ENCODE results near the gene DYDC1. TPM values are rescaled to one million over a fixed set of nuclear protein-coding genes. Genes with fewer than 3 reads are reported as not detected.
"Not testable (repeated sequence)": the region's sequence is repeated elsewhere in the genome, so short reads cannot be mapped to it uniquely, and the experiment has no call there.

DYDC1 gene
- total RNA-seq, 3 donors from 2014 or later: not detected

GRCh38 chr10:80315391-80315790, 41.2 kb downstream of the DYDC1 start:
- Histone ChIP-seq H3K4me1 (no peaks in the 10 kb centered on the region), H3K4me3 (no peak overlapping the region), H3K9me3 (no peaks in the 10 kb centered on the region), H3K27ac (no peak overlapping the region), H3K36me3 (no peaks in the 10 kb centered on the region), H3K27me3 (no peaks in the 10 kb centered on the region)
- TF ChIP-seq POLR2AphosphoS5 (IDR thresholded peaks at IDR 0.05) (no peak), CTCF (IDR thresholded peaks at IDR 0.05) (no peak), POLR2A (IDR thresholded peaks at IDR 0.05) (no peak)
- intact Hi-C loops (cut with DNase I; ENCODE audit: low total_unique reads): loop anchor here (10.0 kb wide), 1 partner anchor 989 kb away; no protein-coding TSS in a partner anchor
- DNase-seq (ENCODE audit: low spot score in 2 of 2): no peak

- no peaks in the 10 kb centered on the region for H3K4me1 ChIP-seq
- H3K27me3 ChIP-seq: no peaks in the 10 kb centered on the region
- H3K4me3 ChIP-seq: no peak overlapping the region
- TF ChIP-seq POLR2A (IDR thresholded peaks at IDR 0.05): no peak
- TF ChIP-seq CTCF (IDR thresholded peaks at IDR 0.05): no peak
- no peak for TF ChIP-seq POLR2AphosphoS5 (IDR thresholded peaks at IDR 0.05)
- no peak for DNase-seq (ENCODE audit: low spot score in 2 of 2)
- no peak overlapping the region for H3K27ac ChIP-seq
- H3K36me3 ChIP-seq: no peaks in the 10 kb centered on the region
- no peaks in the 10 kb centered on the region for H3K9me3 ChIP-seq
- intact Hi-C loops (cut with DNase I; ENCODE audit: low total_unique reads): loop anchor here (10.0 kb wide), 1 partner anchor 991 kb away; no protein-coding TSS in a partner anchor
Observed at GRCh38 chr10:80313523-80313922, 43.0 kb downstream of the DYDC1 start.

- H3K4me1 ChIP-seq; H3K9me3 ChIP-seq; H3K27me3 ChIP-seq; H3K4me3 ChIP-seq; H3K36me3 ChIP-seq; H3K27ac ChIP-seq; intact Hi-C loops (cut with DNase I; ENCODE audit: low total_unique reads); DNase-seq (ENCODE audit: low spot score in 2 of 2): not testable (repeated sequence)
Observed at GRCh38 chr10:80305989-80306388, 50.6 kb downstream of the DYDC1 start.

GRCh38 chr10:80296942-80297341, 59.6 kb downstream of the DYDC1 start:
- Histone ChIP-seq H3K9me3 (no peaks in the 10 kb centered on the region), H3K27me3 (no peaks in the 10 kb centered on the region), H3K27ac (no peak overlapping the region), H3K4me1 (no peaks in the 10 kb centered on the region), H3K4me3 (no peak overlapping the region), H3K36me3 (no peaks in the 10 kb centered on the region)
- intact Hi-C loops (cut with DNase I; ENCODE audit: low total_unique reads): no loop called here
- TF ChIP-seq CTCF (IDR thresholded peaks at IDR 0.05): no peak
- no peak for TF ChIP-seq POLR2AphosphoS5 (IDR thresholded peaks at IDR 0.05)
- TF ChIP-seq POLR2A (IDR thresholded peaks at IDR 0.05): no peak
- DNase-seq (ENCODE audit: low spot score in 2 of 2): no peak

- Histone ChIP-seq H3K4me3 (no peak overlapping the region), H3K27me3 (no peaks in the 10 kb centered on the region), H3K4me1 (no peaks in the 10 kb centered on the region), H3K9me3 (no peaks in the 10 kb centered on the region), H3K36me3 (no peaks in the 10 kb centered on the region), H3K27ac (no peak overlapping the region)
- no peak for TF ChIP-seq POLR2AphosphoS5 (IDR thresholded peaks at IDR 0.05)
- no peak for TF ChIP-seq CTCF (IDR thresholded peaks at IDR 0.05)
- TF ChIP-seq POLR2A (IDR thresholded peaks at IDR 0.05): no peak
- no peak for DNase-seq (ENCODE audit: low spot score in 2 of 2)
- intact Hi-C loops (cut with DNase I; ENCODE audit: low total_unique reads): no loop called here
Observed at GRCh38 chr10:80292607-80293239, 63.8 kb downstream of the DYDC1 start.

All from breast epithelium (tissue), 4 donors.